Hepatocyte (in vitro differentiated cells): Measurements from ENCODE around the gene SLIT2. TPM values are rescaled to one million over a fixed set of nuclear protein-coding genes. Genes with fewer than 3 reads are reported as not detected.

ENCODE experiments used
- DNase-seq: peaks from one replicate; pipeline ENCODE4 v3.0.0-alpha.2; 2016; ENCODE audit warnings: low spot score
- H2AFZ ChIP-seq: fragments of 200-600 bp; sonication (generic); 2 replicates; pipeline ENCODE4 v1.6.0; 2016; ENCODE audit warnings: antibody characterized with exemption, mild to moderate bottlenecking
- H3K27ac ChIP-seq: fragments of 200-600 bp; sonication (generic); 2 replicates; pipeline ENCODE4 v1.5.1; 2016; ENCODE audit warnings: mild to moderate bottlenecking
- H3K27me3 ChIP-seq: fragments of 200-600 bp; sonication (generic); 2 replicates; pipeline ENCODE4 v1.6.1; 2016
- H3K36me3 ChIP-seq: fragments of 200-600 bp; sonication (generic); replicated peaks from 2 replicates; pipeline ENCODE4 v1.5.1; 2016; ENCODE audit warnings: low read depth; ENCODE audit not compliant: insufficient read depth
- H3K4me1 ChIP-seq: fragments of 200-600 bp; sonication (generic); 2 replicates; pipeline ENCODE4 v1.5.1; 2016; ENCODE audit warnings: mild to moderate bottlenecking, moderate library complexity; ENCODE audit not compliant: insufficient read depth
- H3K4me2 ChIP-seq: fragments of 200-600 bp; sonication (generic); 2 replicates; pipeline ENCODE4 v1.6.0; 2016
- H3K4me3 ChIP-seq: fragments of 200-600 bp; sonication (generic); 2 replicates; pipeline ENCODE4 v1.5.1; 2016; ENCODE audit warnings: mild to moderate bottlenecking
- H3K79me2 ChIP-seq: fragments of 200-600 bp; sonication (generic); 2 replicates; pipeline ENCODE4 v1.6.0; 2017; ENCODE audit warnings: mild to moderate bottlenecking
- H3K9me2 ChIP-seq: fragments of 200-600 bp; sonication (generic); replicated peaks from 2 replicates; pipeline ENCODE4 v1.6.0; 2017; ENCODE audit warnings: mild to moderate bottlenecking; ENCODE audit not compliant: insufficient read depth
- H3K9me3 ChIP-seq: fragments of 200-600 bp; sonication (generic); 2 replicates; pipeline ENCODE4 v1.5.1; 2016; ENCODE audit warnings: low read depth, mild to moderate bottlenecking
- H4K20me1 ChIP-seq: fragments of 200-600 bp; sonication (generic); 2 replicates; pipeline ENCODE4 v1.6.0; 2016; ENCODE audit warnings: mild to moderate bottlenecking; ENCODE audit not compliant: insufficient read depth, poor library complexity, severe bottlenecking
- EZH2 ChIP-seq: fragments of 200-600 bp; sonication (generic); IDR thresholded peaks from 2 replicates; pipeline ENCODE4 v1.6.1; 2016; ENCODE audit warnings: antibody characterized with exemption, mild to moderate bottlenecking, borderline replicate concordance
- EZH2phosphoT487 ChIP-seq: fragments of 200-600 bp; sonication (generic); IDR thresholded peaks from one replicate; pipeline ENCODE4 v1.6.1; 2018; ENCODE audit warnings: antibody characterized with exemption, mild to moderate bottlenecking, low read depth, moderate library complexity; ENCODE audit not compliant: unreplicated experiment, severe bottlenecking
- WGBS: methylation state at CpG from one replicate; pipeline ENCODE4 v1.1.6; 2016; ENCODE audit warnings: low lambda C conversion rate; ENCODE audit errors: missing lambda C conversion rate; 5-methylcytosine and 5-hydroxymethylcytosine counted together
- polyA plus RNA-seq: library from polyadenylated mRNA; unstranded; fragments of >200 nt; fragmentation: Nextera tagmentation; extraction: Ambion mirVana; gene quantifications from 2 replicates; pipeline ENCODE4 v1.2.1, GENCODE V29; 2016
- total RNA-seq: library from RNA; depleted of rRNA; stranded (reverse); fragments of >200 nt; gene quantifications from 2 replicates; pipeline ENCODE4 v1.2.3, GENCODE V29; 2014
- TF ChIP-seq, protein P1 (sequence below): fragments of 200-600 bp; sonication (generic); IDR thresholded peaks from 2 replicates; pipeline ENCODE4 v1.5.1; 2016; ENCODE audit warnings: antibody characterized with exemption, mild to moderate bottlenecking; ENCODE audit not compliant: poor library complexity

SLIT2 gene
- total and polyA plus RNA-seq, 2 experiments from 2014 or later = 29.2 to 33.1 TPM

DNA sequence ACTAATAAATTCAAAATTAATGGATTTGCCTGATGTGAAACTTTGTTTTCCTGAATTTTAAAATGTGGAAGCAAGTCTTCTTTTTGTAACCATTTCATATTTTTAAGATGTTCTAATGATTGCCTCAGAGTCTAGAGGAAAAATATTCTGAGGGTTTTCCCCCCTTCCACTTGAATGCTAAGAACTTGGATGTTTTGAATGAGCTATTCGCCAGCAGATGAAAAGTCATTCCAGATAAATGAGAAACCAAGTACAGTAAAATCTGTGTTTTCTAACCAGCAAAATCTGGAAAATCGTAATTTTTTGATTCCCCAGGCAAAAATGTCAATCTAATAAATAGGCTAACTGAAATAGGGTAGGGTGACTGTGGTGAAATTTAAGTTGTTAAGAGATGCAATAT, 45.6 kb downstream of the SLIT2 start:
- no peaks in the 10 kb centered on the region for H3K36me3 ChIP-seq
- no peaks in the 10 kb centered on the region for H3K9me2 ChIP-seq
- H4K20me1 ChIP-seq = no peaks in the 10 kb centered on the region
- WGBS = 77% methylated on average over 2 of the region's 2 CpGs
- H3K79me2 ChIP-seq = peaks cover 3% of the 10 kb centered on the region
- H3K9me3 ChIP-seq = no peaks in the 10 kb centered on the region
- no peak overlapping the region for H3K4me3 ChIP-seq
- H3K4me2 ChIP-seq = no peak overlapping the region
- H3K27me3 ChIP-seq = no peaks in the 10 kb centered on the region
- H2AFZ ChIP-seq = no peak overlapping the region
- DNase-seq = no peak
- TF ChIP-seq EZH2 = no peak
- H3K4me1 ChIP-seq = peaks cover 13% of the 10 kb centered on the region
- H3K27ac ChIP-seq = no peak overlapping the region

DNA sequence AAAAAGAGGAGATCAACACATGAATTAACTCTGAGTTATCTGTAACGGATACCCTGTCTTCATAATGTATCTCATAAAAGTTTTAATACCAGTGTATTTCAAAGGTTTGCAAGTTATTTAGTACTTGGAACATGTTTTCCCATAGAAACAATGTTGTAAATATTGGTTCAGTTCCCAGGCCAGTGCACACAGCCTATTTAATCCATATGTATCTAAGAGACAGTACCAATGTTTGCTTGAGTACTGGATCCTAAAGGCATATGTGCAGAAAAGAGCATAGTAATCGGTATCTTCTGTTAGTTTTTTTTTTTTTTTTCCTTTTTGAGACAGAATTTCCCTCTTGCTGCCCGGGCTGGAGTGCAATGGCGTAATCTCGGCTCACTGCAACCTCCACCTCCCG, 46.1 kb downstream of the SLIT2 start:
- no peaks in the 10 kb centered on the region for H3K27me3 ChIP-seq
- no peak overlapping the region for H3K4me3 ChIP-seq
- H3K9me3 ChIP-seq = no peaks in the 10 kb centered on the region
- 82% methylated on average over 6 of the region's 6 CpGs for WGBS
- H4K20me1 ChIP-seq = no peaks in the 10 kb centered on the region
- TF ChIP-seq, protein P1, sequence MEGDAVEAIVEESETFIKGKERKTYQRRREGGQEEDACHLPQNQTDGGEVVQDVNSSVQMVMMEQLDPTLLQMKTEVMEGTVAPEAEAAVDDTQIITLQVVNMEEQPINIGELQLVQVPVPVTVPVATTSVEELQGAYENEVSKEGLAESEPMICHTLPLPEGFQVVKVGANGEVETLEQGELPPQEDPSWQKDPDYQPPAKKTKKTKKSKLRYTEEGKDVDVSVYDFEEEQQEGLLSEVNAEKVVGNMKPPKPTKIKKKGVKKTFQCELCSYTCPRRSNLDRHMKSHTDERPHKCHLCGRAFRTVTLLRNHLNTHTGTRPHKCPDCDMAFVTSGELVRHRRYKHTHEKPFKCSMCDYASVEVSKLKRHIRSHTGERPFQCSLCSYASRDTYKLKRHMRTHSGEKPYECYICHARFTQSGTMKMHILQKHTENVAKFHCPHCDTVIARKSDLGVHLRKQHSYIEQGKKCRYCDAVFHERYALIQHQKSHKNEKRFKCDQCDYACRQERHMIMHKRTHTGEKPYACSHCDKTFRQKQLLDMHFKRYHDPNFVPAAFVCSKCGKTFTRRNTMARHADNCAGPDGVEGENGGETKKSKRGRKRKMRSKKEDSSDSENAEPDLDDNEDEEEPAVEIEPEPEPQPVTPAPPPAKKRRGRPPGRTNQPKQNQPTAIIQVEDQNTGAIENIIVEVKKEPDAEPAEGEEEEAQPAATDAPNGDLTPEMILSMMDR = no peak
- no peak for TF ChIP-seq EZH2phosphoT487
- TF ChIP-seq EZH2 = no peak
- no peaks in the 10 kb centered on the region for H3K9me2 ChIP-seq
- no peak overlapping the region for H3K27ac ChIP-seq
- H3K4me1 ChIP-seq = peaks cover 13% of the 10 kb centered on the region
- H2AFZ ChIP-seq = no peak overlapping the region
- no peaks in the 10 kb centered on the region for H3K36me3 ChIP-seq
- H3K4me2 ChIP-seq = peak overlapping the region; percentile 9
- H3K79me2 ChIP-seq = peaks cover 3% of the 10 kb centered on the region
- no peak for DNase-seq

DNA sequence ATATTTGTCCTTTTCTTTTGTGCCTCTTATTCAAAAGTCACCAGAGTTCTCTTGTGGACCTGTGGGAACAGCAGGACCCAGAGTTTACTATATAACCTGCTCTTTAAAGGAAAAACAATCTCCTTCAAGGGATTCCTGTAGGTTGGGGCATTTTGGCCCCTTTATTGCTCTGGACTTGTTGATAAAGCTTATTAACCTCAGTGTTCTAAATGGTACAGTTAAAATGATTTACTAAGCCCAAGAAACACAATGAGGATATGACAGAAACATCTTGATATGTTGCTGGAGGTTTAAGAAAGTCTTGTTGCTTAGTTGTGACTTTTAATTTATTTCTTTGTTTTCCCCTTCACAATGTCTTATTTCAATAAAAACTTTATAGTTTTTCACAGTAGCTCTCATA, 46.8 kb downstream of the SLIT2 start:
- no peaks in the 10 kb centered on the region for H3K27me3 ChIP-seq
- H3K4me1 ChIP-seq = peaks cover 13% of the 10 kb centered on the region
- no peaks in the 10 kb centered on the region for H3K9me2 ChIP-seq
- no peaks in the 10 kb centered on the region for H3K9me3 ChIP-seq
- peak overlapping the region; percentile 9 for H3K4me2 ChIP-seq
- H3K27ac ChIP-seq = no peak overlapping the region
- no peak for DNase-seq
- H2AFZ ChIP-seq = no peak overlapping the region
- no peaks in the 10 kb centered on the region for H4K20me1 ChIP-seq
- no peak overlapping the region for H3K4me3 ChIP-seq
- TF ChIP-seq, protein P1 = no peak
- no peak for TF ChIP-seq EZH2
- TF ChIP-seq EZH2phosphoT487 = no peak
- H3K36me3 ChIP-seq = no peaks in the 10 kb centered on the region
- peaks cover 3% of the 10 kb centered on the region for H3K79me2 ChIP-seq

DNA sequence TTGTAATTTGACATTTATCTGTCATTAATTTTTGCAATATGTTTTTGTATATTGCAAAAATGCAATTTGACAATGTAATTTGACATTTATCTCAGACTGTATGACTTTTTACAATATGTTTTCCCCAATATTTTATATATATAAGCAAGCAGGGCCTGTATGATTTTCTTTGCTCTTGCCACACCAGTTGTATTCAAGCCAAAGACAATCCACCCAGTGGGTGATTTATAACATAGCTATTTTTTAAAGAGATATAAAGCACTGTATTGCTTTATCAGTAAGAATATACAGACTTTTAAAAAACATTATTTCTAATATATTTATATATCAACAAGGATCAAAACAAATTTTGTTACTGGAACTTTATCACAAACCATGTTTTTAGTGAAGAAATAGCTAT, 47.3 kb downstream of the SLIT2 start:
- DNase-seq = no peak
- peaks cover 3% of the 10 kb centered on the region for H3K79me2 ChIP-seq
- peaks cover 13% of the 10 kb centered on the region for H3K4me1 ChIP-seq
- no peaks in the 10 kb centered on the region for H3K9me2 ChIP-seq
- H3K27ac ChIP-seq = no peak overlapping the region
- H2AFZ ChIP-seq = no peak overlapping the region
- no peaks in the 10 kb centered on the region for H3K27me3 ChIP-seq
- no peak overlapping the region for H3K4me3 ChIP-seq
- no peaks in the 10 kb centered on the region for H3K36me3 ChIP-seq
- TF ChIP-seq EZH2 = no peak
- TF ChIP-seq, protein P1 = no peak
- no peak for TF ChIP-seq EZH2phosphoT487
- H3K9me3 ChIP-seq = no peaks in the 10 kb centered on the region
- H3K4me2 ChIP-seq = no peak overlapping the region
- H4K20me1 ChIP-seq = no peaks in the 10 kb centered on the region
